Panc1 (cell line): ENCODE measurements around the gene PCDHGB5. TPM values are rescaled to one million over a fixed set of nuclear protein-coding genes. Genes with fewer than 3 reads are reported as not detected.

ENCODE experiments used
- ATAC-seq: fragments of 200-7000 bp; cut with Tn5 transposase; 2 replicates; pipeline ENCODE4 v1.9.1; 2020; ENCODE audit warnings: mild to moderate bottlenecking, moderate library complexity
- BruUV-seq: library from RNA; stranded (reverse); fragments of 400-500 nt; replicated peaks from 2 replicates; lab custom pipeline; 2021; lab: Mats Ljungman, UMichigan
- CTCF ChIA-PET: fragments of 300-600 bp; sonication (Branson Sonifier 250); formaldehyde crosslinking; loops from one replicate; lab custom pipeline; 2022; ENCODE audit warnings: antibody characterized with exemption; lab: Charles Lee
- POLR2A ChIA-PET: fragments of 300-600 bp; sonication (Branson Sonifier 250); formaldehyde crosslinking; loops from one replicate; lab custom pipeline; 2022; ENCODE audit warnings: antibody characterized with exemption; lab: Charles Lee
- DNase-seq: peaks from one replicate; pipeline ENCODE4 v3.0.0-alpha.2; 2010; ENCODE audit warnings: low read depth, low spot score
- H3K27ac ChIP-seq: 2 replicates; pipeline ENCODE4 v1.5.1; 2011; ENCODE audit warnings: mild to moderate bottlenecking, low read length, inconsistent platforms
- H3K27me3 ChIP-seq: fragments of 200-500 bp; sonication (Bioruptor generic); 2 replicates; pipeline ENCODE4 v1.6.0; 2014; ENCODE audit warnings: low read length, inconsistent platforms; ENCODE audit not compliant: control insufficient read depth, insufficient read depth
- H3K36me3 ChIP-seq: fragments of 200-500 bp; sonication (Bioruptor generic); 2 replicates; pipeline ENCODE4 v1.5.1; 2014; ENCODE audit warnings: inconsistent platforms, mild to moderate bottlenecking, low read length, moderate library complexity; ENCODE audit not compliant: control insufficient read depth, insufficient read depth
- H3K4me1 ChIP-seq: 2 replicates; pipeline ENCODE4 v1.5.1; 2011; ENCODE audit warnings: inconsistent platforms, mild to moderate bottlenecking, low read length, moderate library complexity; ENCODE audit not compliant: control insufficient read depth, insufficient read depth
- H3K4me3 ChIP-seq, 2 experiments: 2 replicates each; pipeline ENCODE4 v1.5.1; 2011 to 2012; ENCODE audit warnings: low read depth in 2 of 2, low read length in 2 of 2, mild to moderate bottlenecking in 2 of 2, inconsistent platforms in 1 of 2, moderate library complexity in 1 of 2
- H3K9me3 ChIP-seq: fragments of 200-500 bp; sonication (Bioruptor generic); 2 replicates; pipeline ENCODE4 v1.5.1; 2014; ENCODE audit warnings: low read depth, mild to moderate bottlenecking, inconsistent platforms, low read length, moderate library complexity; ENCODE audit not compliant: control insufficient read depth, insufficient read depth
- POLR2AphosphoS5 ChIP-seq: IDR thresholded peaks from 2 replicates; pipeline ENCODE4 v1.6.1; 2012; ENCODE audit warnings: mild to moderate bottlenecking, low read depth, low read length, moderate library complexity
- SIN3A ChIP-seq: IDR thresholded peaks from 2 replicates; pipeline ENCODE4 v1.6.1; 2012; ENCODE audit warnings: low read depth, mild to moderate bottlenecking, low read length, moderate library complexity, borderline replicate concordance; ENCODE audit not compliant: insufficient read depth
- TCF7L2 ChIP-seq: IDR thresholded peaks from 2 replicates; pipeline ENCODE4 v1.6.1; 2011; ENCODE audit warnings: mild to moderate bottlenecking, low read depth, low read length, inconsistent platforms
- in situ Hi-C: cut with HindIII; loops from 2 replicates; pipeline ENCODE4 v1.10.0; 2016; ENCODE audit warnings: low sequenced_read_pairs, low pct_unique_long_range_greater_than_20kb
- intact Hi-C: fragments of 100-400 bp; cut with micrococcal nuclease; formaldehyde crosslinking; loops from one replicate; pipeline ENCODE4 v1.10.0; 2022; ENCODE audit not compliant: unreplicated experiment
- total RNA-seq: library from RNA; stranded (reverse); gene quantifications from one replicate; pipeline ENCODE4 v1.2.1, GENCODE V29; 2021; ENCODE audit not compliant: unreplicated experiment
- TF ChIP-seq, protein P1 (sequence below), 2 experiments: IDR thresholded peaks; 2 replicates each; pipeline ENCODE4 v1.6.1; 2011 to 2012; ENCODE audit warnings: low read depth in 2 of 2, control low read depth in 1 of 2, low read length in 1 of 2, mild to moderate bottlenecking in 1 of 2, moderate library complexity in 1 of 2; ENCODE audit not compliant: insufficient read depth in 1 of 2
- TF ChIP-seq, protein P2 (sequence below): fragments of 450-650 bp; IDR thresholded peaks from 2 replicates; pipeline ENCODE4 v1.5.1; 2017; ENCODE audit warnings: mild to moderate bottlenecking

PCDHGB5 gene
- total RNA-seq, 1 experiment from 2014 or later = 0.87 TPM

DNA sequence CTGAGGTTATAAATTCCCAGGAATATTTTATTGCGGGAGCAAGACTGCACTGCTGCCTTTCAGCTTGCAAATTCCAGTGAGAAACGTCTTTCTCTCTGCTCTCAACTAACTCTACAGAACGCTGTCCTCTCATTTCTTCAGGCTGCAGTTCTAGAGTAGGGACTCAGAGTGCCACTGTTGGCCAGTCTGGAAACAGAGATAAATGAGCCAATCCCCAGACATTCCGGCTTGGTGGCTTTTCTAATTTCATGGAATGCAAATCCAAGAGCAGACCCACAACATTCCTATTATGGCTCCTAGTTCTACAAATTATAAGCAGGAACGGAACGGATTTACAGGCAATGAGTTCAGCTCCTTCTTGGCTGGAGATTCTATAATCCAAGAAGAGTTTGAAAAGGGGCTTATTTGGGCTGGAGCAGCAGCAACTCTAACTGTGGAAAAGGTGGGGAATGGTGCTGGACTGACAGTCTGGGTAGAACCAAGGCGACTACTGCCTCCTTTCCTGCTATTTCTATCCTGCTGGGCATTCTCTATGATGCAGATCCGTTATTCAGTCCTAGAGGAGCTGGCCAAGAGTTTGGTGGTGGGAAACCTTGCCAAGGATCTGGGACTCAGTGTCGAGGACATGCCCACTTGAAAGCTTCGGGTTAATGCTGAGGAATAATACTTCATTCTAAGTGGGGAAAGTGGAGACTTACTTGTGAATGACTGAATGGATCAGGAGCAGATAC, 41.8 kb downstream of the PCDHGB5 start:
- no TSS peak for BruUV-seq
- Histone ChIP-seq H3K27ac (no peak overlapping the region), H3K9me3 (no peaks in the 10 kb centered on the region; the same call in 1 of the 2 replicates), H3K4me3 (no peak overlapping the region), H3K4me1 (no peaks in the 10 kb centered on the region), H3K27me3 (no peaks in the 10 kb centered on the region), H3K36me3 (no peaks in the 10 kb centered on the region)
- CTCF ChIA-PET = interaction anchor here (0.6 kb wide), 1 partner anchor 26 kb away, joined by 3 read pairs; no protein-coding TSS in a partner anchor
- POLR2A ChIA-PET = no interaction called here
- no peak for DNase-seq
- TF ChIP-seq, protein P1, sequence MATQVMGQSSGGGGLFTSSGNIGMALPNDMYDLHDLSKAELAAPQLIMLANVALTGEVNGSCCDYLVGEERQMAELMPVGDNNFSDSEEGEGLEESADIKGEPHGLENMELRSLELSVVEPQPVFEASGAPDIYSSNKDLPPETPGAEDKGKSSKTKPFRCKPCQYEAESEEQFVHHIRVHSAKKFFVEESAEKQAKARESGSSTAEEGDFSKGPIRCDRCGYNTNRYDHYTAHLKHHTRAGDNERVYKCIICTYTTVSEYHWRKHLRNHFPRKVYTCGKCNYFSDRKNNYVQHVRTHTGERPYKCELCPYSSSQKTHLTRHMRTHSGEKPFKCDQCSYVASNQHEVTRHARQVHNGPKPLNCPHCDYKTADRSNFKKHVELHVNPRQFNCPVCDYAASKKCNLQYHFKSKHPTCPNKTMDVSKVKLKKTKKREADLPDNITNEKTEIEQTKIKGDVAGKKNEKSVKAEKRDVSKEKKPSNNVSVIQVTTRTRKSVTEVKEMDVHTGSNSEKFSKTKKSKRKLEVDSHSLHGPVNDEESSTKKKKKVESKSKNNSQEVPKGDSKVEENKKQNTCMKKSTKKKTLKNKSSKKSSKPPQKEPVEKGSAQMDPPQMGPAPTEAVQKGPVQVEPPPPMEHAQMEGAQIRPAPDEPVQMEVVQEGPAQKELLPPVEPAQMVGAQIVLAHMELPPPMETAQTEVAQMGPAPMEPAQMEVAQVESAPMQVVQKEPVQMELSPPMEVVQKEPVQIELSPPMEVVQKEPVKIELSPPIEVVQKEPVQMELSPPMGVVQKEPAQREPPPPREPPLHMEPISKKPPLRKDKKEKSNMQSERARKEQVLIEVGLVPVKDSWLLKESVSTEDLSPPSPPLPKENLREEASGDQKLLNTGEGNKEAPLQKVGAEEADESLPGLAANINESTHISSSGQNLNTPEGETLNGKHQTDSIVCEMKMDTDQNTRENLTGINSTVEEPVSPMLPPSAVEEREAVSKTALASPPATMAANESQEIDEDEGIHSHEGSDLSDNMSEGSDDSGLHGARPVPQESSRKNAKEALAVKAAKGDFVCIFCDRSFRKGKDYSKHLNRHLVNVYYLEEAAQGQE (IDR thresholded peaks at IDR 0.05; ENCODE audit: insufficient read depth in 1 of 2, low read depth in 2 of 2, low read length in 1 of 2) = no peak
- no peak for TF ChIP-seq TCF7L2
- TF ChIP-seq, protein P2, sequence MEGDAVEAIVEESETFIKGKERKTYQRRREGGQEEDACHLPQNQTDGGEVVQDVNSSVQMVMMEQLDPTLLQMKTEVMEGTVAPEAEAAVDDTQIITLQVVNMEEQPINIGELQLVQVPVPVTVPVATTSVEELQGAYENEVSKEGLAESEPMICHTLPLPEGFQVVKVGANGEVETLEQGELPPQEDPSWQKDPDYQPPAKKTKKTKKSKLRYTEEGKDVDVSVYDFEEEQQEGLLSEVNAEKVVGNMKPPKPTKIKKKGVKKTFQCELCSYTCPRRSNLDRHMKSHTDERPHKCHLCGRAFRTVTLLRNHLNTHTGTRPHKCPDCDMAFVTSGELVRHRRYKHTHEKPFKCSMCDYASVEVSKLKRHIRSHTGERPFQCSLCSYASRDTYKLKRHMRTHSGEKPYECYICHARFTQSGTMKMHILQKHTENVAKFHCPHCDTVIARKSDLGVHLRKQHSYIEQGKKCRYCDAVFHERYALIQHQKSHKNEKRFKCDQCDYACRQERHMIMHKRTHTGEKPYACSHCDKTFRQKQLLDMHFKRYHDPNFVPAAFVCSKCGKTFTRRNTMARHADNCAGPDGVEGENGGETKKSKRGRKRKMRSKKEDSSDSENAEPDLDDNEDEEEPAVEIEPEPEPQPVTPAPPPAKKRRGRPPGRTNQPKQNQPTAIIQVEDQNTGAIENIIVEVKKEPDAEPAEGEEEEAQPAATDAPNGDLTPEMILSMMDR = no peak
- TF ChIP-seq POLR2AphosphoS5 = no peak
- TF ChIP-seq SIN3A = no peak
- intact Hi-C loops = no loop called here
- no peak for ATAC-seq
- in situ Hi-C loops = no loop called here

DNA sequence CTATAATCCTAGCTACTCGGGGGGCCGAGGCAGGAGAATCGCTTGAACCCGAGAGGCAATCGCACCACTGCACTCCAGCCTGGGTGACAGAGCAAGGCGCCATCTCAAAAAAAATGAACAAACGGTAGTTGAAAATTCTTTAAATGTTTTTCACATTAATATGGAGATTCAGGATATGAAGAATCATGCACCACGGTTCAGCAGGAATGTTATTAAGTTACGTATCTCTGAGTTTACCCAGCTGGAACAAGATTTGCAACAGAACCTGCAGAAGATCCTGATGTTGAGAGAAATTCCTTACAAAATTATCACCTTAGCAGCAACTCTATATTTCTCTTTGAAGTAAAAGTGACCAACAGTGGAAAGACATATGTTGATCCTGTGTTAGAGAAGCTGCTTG, 42.6 kb downstream of the PCDHGB5 start:
- intact Hi-C loops = no loop called here
- BruUV-seq = no TSS peak
- DNase-seq (no peak), ATAC-seq (no peak)
- no peak overlapping the region for H3K4me3 ChIP-seq
- no peaks in the 10 kb centered on the region for H3K4me1 ChIP-seq
- POLR2A ChIA-PET = no interaction called here
- H3K27ac ChIP-seq = no peak overlapping the region
- no peaks in the 10 kb centered on the region for H3K36me3 ChIP-seq
- no peaks in the 10 kb centered on the region; the same call in 1 of the 2 replicates for H3K9me3 ChIP-seq
- in situ Hi-C loops = no loop called here
- TF ChIP-seq SIN3A (no peak), TCF7L2 (no peak), POLR2AphosphoS5 (no peak)
- TF ChIP-seq, protein P2 = no peak
- TF ChIP-seq, protein P1 (IDR thresholded peaks at IDR 0.05; ENCODE audit: insufficient read depth in 1 of 2, low read depth in 2 of 2, low read length in 1 of 2) = no peak
- H3K27me3 ChIP-seq = no peaks in the 10 kb centered on the region
- CTCF ChIA-PET = no interaction called here
